DLD1 (cell line): Measurements from ENCODE around the gene BRD9.
"Not testable (repeated sequence)": the region's sequence is repeated elsewhere in the genome, so short reads cannot be mapped to it uniquely, and the experiment has no call there.

Source experiments
- in situ Hi-C: cut with HindIII; loops from 2 replicates; pipeline ENCODE4 v1.10.0; 2017; ENCODE audit warnings: low sequenced_read_pairs

The BRD9 gene

GRCh38 chr5:892394-893136 lies at the start of gene BRD9, which contains the start of gene TRIP13:
Gene BRD9 (minus strand): TSS chr5:892801. CDS start chr5:892657, 144 bp downstream.
Gene TRIP13 (plus strand): TSS chr5:892884. CDS start chr5:892999, 115 bp downstream.
- in situ Hi-C loops, result no loop called here

- in situ Hi-C loops, result not testable (repeated sequence)
These were observed 48.1 kb upstream of the BRD9 start for GRCh38 chr5:940741-941140.

- in situ Hi-C loops, result no loop called here
These were observed 46.8 kb upstream of the BRD9 start for GRCh38 chr5:939368-939767.

- in situ Hi-C loops, result no loop called here
These were observed 44.7 kb upstream of the BRD9 start for GRCh38 chr5:937151-937924.

GRCh38 chr5:936149-937144 lies 43.8 kb upstream of the BRD9 start:
- in situ Hi-C loops, result no loop called here

- in situ Hi-C loops, result no loop called here
These were observed 43.0 kb upstream of the BRD9 start for GRCh38 chr5:935510-936084.

DNA sequence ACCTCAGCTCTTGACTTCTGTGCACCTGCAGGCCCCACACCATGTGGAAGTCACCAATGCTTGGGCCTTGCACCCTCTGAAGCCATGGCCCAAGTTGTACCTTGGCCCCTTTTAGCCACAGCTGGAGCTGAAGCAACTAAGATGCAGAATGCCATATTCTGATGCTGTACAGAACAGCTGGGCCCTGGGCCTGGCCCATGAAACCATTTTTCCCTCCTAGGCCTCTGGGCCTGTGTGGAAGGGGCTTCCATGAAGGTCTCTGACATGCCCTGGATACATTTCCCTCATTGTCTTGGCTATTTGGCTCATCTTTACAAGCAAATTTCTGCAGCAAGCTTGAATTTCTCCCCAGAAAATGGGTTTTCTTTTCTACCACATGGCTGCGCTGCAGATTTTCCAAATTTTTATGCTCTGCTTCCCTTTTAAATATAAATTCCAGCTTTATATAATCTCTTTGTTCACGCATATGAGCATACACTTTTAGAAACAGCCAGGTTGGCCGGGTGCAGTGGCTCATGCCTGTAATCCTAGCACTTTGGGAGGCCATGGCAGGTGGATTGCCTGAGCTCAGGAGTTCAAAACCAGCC lies 41.9 kb upstream of the BRD9 start:
- in situ Hi-C loops, result not testable (repeated sequence)

DNA sequence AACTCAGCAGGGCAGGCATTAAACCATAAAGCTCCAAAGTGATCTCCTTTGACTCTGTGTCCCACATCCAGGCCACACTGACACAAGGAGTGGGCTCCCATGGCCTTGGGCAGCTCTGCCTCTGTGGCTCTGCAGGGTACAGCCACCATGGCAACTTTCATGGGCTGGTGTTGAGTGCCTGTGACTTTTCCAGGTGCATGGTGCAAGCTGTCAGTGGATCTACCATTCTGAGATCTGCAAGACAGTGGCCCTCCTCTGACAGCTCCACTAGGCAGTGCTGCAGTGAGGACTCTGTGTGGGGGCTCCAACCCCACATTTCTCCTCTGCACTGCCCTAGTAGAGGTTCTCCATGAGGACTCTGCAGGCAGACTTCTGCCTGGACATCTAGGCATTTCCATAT lies 41.4 kb upstream of the BRD9 start:
- in situ Hi-C loops, result not testable (repeated sequence)

- in situ Hi-C loops, result no loop called here
These were observed 40.8 kb upstream of the BRD9 start for GRCh38 chr5:933251-933861.

DNA sequence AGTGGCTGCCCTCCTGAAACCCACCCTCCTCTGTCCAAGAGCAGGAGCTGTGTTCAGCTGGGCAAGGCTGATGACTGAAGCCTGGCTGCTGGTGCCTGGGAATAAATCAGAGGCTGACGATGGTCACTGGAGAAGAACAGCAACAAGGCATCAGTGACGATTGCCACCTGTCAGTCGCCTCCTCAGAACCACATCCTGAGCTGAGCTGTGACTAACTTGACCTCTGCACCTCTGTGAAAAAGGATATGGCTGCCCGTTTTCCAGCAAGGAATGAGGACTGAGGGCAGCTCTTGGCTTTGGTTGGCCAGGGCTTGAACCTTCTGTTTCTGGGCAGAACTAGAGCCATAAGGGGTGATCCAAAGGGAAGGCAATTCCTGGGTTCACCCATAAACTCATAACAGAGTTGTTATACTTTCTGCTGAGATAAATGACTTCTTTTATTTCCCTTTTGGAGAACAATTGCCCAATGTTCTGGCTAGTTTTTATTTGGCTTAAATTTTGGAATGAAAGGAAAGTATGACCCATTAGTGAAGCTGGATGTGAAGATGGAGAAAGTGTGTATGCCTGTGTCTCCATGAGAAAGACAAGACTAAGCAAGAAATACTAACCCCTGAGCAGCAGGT lies 40.1 kb upstream of the BRD9 start:
- in situ Hi-C loops, result no loop called here

GRCh38 chr5:932151-932627 lies 39.6 kb upstream of the BRD9 start:
- in situ Hi-C loops, result no loop called here

DNA sequence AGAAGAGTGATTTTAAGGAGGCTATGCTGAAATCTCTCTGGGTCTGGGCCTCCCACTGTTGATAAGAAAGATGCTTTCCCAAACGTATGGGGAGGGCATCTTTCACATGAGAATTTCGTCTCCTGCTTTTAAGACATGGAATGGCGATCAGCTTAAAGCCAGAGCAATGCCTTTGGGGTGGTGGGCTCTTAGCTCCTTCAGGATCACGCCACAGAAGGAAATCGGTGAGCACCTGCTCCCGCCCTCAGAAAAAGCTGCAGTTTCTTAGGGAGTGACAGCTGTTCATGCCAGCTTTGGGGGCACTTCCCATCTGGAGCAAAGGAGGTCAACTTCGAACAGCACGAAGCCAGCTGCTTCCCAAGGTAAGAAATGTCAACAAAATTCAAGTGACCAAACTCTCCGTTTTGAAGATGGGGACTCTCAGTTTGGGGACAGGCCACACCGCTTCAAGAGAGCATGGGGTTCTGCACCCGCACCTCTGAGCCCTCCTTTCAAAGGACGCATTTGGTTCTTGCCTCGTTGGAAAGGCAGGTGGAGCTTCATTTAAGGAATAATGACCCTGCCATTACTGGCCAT lies 39.1 kb upstream of the BRD9 start:
- in situ Hi-C loops, result no loop called here

- in situ Hi-C loops, result no loop called here
These were observed 38.3 kb upstream of the BRD9 start for GRCh38 chr5:930866-931265.

GRCh38 chr5:929596-929995 lies 37.0 kb upstream of the BRD9 start:
- in situ Hi-C loops, result no loop called here

DNA sequence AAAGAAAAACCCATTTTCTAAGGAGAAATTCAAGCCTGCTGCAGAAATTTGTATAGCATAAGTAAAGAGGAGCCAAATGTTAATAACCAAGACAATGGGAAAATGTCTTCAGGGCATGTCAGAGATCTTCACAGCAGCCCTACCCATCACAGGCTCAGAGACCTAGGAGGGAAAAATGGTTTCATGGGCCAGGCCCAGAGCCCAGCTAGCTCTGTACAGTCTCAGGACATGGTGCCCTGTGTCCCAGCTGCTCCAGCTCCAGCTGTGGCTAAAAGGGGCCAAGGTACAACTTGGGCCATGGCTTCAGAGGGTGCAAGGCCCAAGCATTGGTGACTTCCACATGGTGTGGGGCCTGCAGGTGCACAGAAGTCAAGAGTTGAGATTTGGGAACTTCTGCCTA lies 36.6 kb upstream of the BRD9 start:
- in situ Hi-C loops, result not testable (repeated sequence)

DNA sequence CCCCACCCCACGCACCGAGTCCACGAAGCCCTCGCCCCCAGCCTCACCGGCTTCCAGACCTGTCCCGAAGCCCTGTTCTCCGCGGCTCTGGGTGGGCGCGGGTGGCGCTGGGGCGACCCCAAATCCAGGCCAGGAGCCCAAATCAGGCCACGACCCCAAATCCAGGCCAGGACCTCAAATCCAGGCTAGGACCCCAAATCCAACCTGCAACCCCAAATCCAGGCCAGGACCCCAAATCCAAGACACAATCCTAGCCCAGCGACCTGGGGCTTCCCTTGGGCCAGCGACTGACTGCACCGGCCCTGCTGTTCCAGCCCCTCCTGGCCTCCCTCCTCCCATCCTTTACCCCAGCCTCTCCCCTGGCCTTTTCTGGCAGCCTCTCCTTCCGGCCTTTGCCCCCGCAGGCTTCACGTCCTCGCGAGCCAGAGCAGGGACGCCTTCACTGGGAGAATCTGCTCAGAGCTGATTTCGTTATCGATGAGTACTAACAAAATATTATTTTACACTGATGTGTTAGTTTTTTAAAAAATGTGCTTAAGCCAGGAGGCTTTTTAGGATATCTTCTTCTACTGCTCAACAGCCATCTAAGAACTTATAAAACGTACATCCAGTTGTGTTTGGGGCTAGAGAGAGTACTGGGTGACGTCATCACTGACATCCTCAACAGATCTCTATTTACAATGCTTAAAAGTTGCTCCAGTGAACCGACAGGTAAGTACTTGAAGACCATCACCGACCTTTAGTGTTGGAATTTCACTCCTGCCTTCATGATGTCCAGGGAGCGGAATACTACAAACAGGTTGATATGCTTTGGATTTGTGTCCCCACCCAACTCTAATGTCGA lies 34.8 kb upstream of the BRD9 start:
- in situ Hi-C loops, result no loop called here

DNA sequence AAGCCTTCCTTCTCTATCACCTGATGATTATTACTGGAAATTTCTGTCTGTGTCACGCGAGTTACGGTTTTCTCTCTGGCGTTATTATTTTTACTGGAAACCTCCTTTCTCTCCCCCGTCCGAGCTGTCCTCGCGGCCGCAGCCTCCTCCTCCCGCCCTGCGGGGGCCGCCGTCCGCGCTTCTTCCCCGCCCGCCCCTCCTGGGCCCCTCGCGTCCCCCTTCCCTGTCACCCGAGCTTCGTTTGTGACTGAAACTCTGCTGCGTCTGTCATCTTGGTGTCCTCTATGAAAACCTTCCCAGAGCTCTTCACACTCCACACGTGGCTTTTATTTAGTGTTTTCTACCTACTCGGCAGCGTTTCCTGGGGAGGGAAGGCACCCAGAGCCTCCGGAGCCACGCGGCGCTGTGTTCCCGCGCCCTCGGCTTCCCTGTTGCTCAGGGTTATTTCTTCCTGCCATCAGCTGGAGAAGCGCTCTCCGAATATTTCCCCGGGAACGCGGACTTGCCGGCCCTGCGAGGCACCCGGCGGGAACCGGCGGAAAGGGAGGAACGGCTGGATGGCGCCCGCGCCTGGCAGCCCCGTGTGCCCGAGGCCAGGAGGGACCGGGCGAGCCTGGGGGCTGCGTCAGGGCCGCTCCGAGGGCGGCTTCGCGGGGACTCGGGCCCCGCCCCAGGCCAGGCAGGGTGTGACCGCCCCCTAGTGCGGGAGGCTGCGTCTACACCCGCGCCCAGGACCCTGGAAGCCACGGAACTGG lies 34.0 kb upstream of the BRD9 start:
- in situ Hi-C loops, result no loop called here
